ENCODE data around the gene ZBTB43. TPM values are rescaled to one million over a fixed set of nuclear protein-coding genes. Genes with fewer than 3 reads are reported as not detected.
A peak's percentile ranks its signal among the peaks of the same experiment; 100 is the strongest.

The ZBTB43 gene
- total RNA-seq, 1 experiment from 2014 or later: 11.9 TPM

DNA sequence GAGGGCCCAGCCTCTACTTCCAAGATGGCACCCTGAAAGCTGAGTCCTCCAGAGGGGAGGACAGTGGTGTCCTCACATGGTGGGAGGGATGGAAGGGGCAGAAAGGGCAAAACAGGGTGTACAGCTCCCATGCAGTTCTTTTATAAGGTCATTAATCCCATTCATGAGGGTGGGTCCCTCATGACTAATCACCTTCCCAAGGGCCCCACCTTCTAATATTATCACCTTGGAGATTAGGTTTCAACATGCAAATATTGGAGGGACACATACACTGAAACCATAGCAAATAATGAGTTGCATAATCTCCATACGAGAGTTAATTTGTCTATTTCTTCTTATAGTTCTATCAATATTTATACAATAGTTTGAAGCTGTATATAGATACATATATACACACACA, 5.8 kb upstream of the ZBTB43 start:
- Mint-ChIP-seq H3K9me3 (ENCODE audit: low read depth, unreplicated experiment) (no peaks in the 10 kb centered on the region), H3K4me3 (ENCODE audit: low read depth, unreplicated experiment) (no peak overlapping the region), H3K4me1 (ENCODE audit: low read depth, unreplicated experiment) (no peaks in the 10 kb centered on the region), H3K27me3 (ENCODE audit: unreplicated experiment) (no peaks in the 10 kb centered on the region), H3K27ac (ENCODE audit: unreplicated experiment) (no peak overlapping the region), H3K36me3 (ENCODE audit: insufficient read depth, unreplicated experiment) (peaks cover 2% of the 10 kb centered on the region)
- BruUV-seq (replicated peaks): no TSS peak
- TF ChIP-seq, protein P1, sequence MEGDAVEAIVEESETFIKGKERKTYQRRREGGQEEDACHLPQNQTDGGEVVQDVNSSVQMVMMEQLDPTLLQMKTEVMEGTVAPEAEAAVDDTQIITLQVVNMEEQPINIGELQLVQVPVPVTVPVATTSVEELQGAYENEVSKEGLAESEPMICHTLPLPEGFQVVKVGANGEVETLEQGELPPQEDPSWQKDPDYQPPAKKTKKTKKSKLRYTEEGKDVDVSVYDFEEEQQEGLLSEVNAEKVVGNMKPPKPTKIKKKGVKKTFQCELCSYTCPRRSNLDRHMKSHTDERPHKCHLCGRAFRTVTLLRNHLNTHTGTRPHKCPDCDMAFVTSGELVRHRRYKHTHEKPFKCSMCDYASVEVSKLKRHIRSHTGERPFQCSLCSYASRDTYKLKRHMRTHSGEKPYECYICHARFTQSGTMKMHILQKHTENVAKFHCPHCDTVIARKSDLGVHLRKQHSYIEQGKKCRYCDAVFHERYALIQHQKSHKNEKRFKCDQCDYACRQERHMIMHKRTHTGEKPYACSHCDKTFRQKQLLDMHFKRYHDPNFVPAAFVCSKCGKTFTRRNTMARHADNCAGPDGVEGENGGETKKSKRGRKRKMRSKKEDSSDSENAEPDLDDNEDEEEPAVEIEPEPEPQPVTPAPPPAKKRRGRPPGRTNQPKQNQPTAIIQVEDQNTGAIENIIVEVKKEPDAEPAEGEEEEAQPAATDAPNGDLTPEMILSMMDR (IDR thresholded peaks at IDR 0.05; ENCODE audit: unreplicated experiment): no peak
- CTCF ChIA-PET: no interaction called here
- DNase-seq: no peak
- intact Hi-C loops (cut with micrococcal nuclease; ENCODE audit: unreplicated experiment): no loop called here

GRCh38 chr9:126802318-126803059, 2.4 kb upstream of the ZBTB43 start:
- Mint-ChIP-seq H3K9me3 (ENCODE audit: low read depth, unreplicated experiment) (no peaks in the 10 kb centered on the region), H3K4me1 (ENCODE audit: low read depth, unreplicated experiment) (peaks cover 20% of the 10 kb centered on the region), H3K27ac (ENCODE audit: unreplicated experiment) (no peak overlapping the region), H3K4me3 (ENCODE audit: low read depth, unreplicated experiment) (no peak overlapping the region), H3K27me3 (ENCODE audit: unreplicated experiment) (no peaks in the 10 kb centered on the region), H3K36me3 (ENCODE audit: insufficient read depth, unreplicated experiment) (peaks cover 21% of the 10 kb centered on the region)
- no peak for DNase-seq
- TF ChIP-seq, protein P1 (IDR thresholded peaks at IDR 0.05; ENCODE audit: unreplicated experiment): no peak
- BruUV-seq (replicated peaks): no TSS peak
- intact Hi-C loops (cut with micrococcal nuclease; ENCODE audit: unreplicated experiment): no loop called here
- CTCF ChIA-PET: no interaction called here

DNA sequence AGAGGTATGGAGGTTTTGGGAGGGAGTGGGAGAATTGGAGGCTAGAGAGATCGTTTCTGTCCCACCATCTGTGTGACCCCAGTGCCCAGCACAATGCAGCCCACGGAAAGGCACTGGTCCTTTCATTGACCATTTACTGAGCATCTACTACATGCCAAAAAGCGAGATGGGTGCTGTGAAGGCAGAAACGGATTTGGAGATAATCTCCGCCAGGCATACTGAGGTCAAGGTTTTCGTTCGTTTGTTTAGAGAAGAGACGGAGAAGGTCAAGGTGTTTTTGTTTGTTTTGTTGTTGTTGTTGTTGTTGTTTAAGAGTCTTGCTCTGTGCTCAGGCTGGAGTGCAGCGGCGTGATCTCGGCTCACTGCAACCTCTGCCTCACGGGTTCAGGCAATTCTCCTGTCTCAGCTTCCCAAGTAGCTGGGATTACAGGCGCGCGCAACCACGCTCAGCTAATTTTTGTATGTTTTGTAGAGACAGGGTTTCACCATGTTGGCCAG, 593 bp upstream of the ZBTB43 start:
- CTCF ChIA-PET: interaction anchor here (0.6 to 1.0 kb wide), 2 partner anchors 22 to 364 kb away, joined by 3 read pairs; no protein-coding TSS in a partner anchor
- peak overlapping the region; percentile 89 for H3K27ac Mint-ChIP-seq (ENCODE audit: unreplicated experiment)
- H3K4me1 Mint-ChIP-seq (ENCODE audit: low read depth, unreplicated experiment): peaks cover 20% of the 10 kb centered on the region
- TF ChIP-seq, protein P1 (IDR thresholded peaks at IDR 0.05; ENCODE audit: unreplicated experiment): no peak
- BruUV-seq (replicated peaks): TSS peak; percentile 52
- no peaks in the 10 kb centered on the region for H3K9me3 Mint-ChIP-seq (ENCODE audit: low read depth, unreplicated experiment)
- H3K4me3 Mint-ChIP-seq (ENCODE audit: low read depth, unreplicated experiment): peak overlapping the region; percentile 85
- no peak for DNase-seq
- H3K27me3 Mint-ChIP-seq (ENCODE audit: unreplicated experiment): no peaks in the 10 kb centered on the region
- H3K36me3 Mint-ChIP-seq (ENCODE audit: insufficient read depth, unreplicated experiment): peaks cover 21% of the 10 kb centered on the region
- intact Hi-C loops (cut with micrococcal nuclease; ENCODE audit: unreplicated experiment): no loop called here

GRCh38 chr9:126805554-126806262, 868 bp downstream of the ZBTB43 start:
- Mint-ChIP-seq H3K4me1 (ENCODE audit: low read depth, unreplicated experiment) (peaks cover 20% of the 10 kb centered on the region), H3K27me3 (ENCODE audit: unreplicated experiment) (no peaks in the 10 kb centered on the region), H3K36me3 (ENCODE audit: insufficient read depth, unreplicated experiment) (peaks cover 21% of the 10 kb centered on the region), H3K27ac (ENCODE audit: unreplicated experiment) (peak overlapping the region; percentile 90), H3K4me3 (ENCODE audit: low read depth, unreplicated experiment) (peak overlapping the region; percentile 85), H3K9me3 (ENCODE audit: low read depth, unreplicated experiment) (no peaks in the 10 kb centered on the region)
- CTCF ChIA-PET: no interaction called here
- DNase-seq: peak; percentile 52
- intact Hi-C loops (cut with micrococcal nuclease; ENCODE audit: unreplicated experiment): no loop called here
- no TSS peak for BruUV-seq (replicated peaks)
- TF ChIP-seq, protein P1 (IDR thresholded peaks at IDR 0.05; ENCODE audit: unreplicated experiment): no peak

Measured in Calu3 (cell line).